GM12878 (cell line): ENCODE measurements around the gene PKP4. TPM values are rescaled to one million over a fixed set of nuclear protein-coding genes. Genes with fewer than 3 reads are reported as not detected.

ENCODE experiments used
- ATAC-seq: fragments of 200-7000 bp; cut with Tn5 transposase; 3 replicates; pipeline ENCODE4 v1.9.1; 2020; ENCODE audit warnings: mild to moderate bottlenecking, moderate library complexity
- BruUV-seq: library from RNA; stranded (reverse); fragments of 400-500 nt; replicated peaks from 2 replicates; lab custom pipeline; 2021; lab: Mats Ljungman, UMichigan
- CTCF ChIA-PET: fragments of 300-600 bp; sonication (Branson Sonifier 250); formaldehyde crosslinking; extraction: SDS; loops from one replicate; lab custom pipeline; 2021; ENCODE audit warnings: inconsistent platforms; lab: Yijun Ruan, JAX
- POLR2A ChIA-PET: fragments of 350-600 bp; formaldehyde crosslinking; extraction: SDS; loops from one replicate; lab custom pipeline; 2021; ENCODE audit warnings: inconsistent platforms; lab: Charles Lee
- RAD21 ChIA-PET: fragments of 300-600 bp; sonication (Branson Sonifier 250); formaldehyde crosslinking; loops from one replicate; lab custom pipeline; 2023; ENCODE audit warnings: antibody characterized with exemption; ENCODE audit not compliant: unreplicated experiment; lab: Charles Lee
- SMC1A ChIA-PET: fragments of 300-600 bp; sonication (Branson Sonifier 250); formaldehyde crosslinking; loops from one replicate; lab custom pipeline; 2023; ENCODE audit not compliant: unreplicated experiment, uncharacterized antibody; lab: Charles Lee
- DNase-seq: peaks from one replicate; pipeline ENCODE4 v3.0.0-alpha.2; 2011; ENCODE audit warnings: low read depth, low spot score
- FAIRE-seq: peaks from 3 replicates; lab custom pipeline; 2011; peaks lifted over from hg19 to GRCh38; lab: Jason Lieb, UNC
- H2AFZ ChIP-seq: 2 replicates; pipeline ENCODE4 v1.6.0; 2011; ENCODE audit warnings: low read depth, low read length, control low read depth; ENCODE audit not compliant: control insufficient read depth
- H3K27ac ChIP-seq: 2 replicates; pipeline ENCODE4 v1.5.1; 2011; ENCODE audit warnings: control low read depth; ENCODE audit not compliant: control insufficient read depth, insufficient read depth
- H3K27me3 ChIP-seq, 2 experiments: replicated peaks in 1 of 2; 2 replicates each; pipeline versions ENCODE4 v1.6.0 to v1.6.1; 2011; ENCODE audit warnings: low read length in 1 of 2; ENCODE audit not compliant: control insufficient read depth in 2 of 2, insufficient read depth in 2 of 2
- H3K36me3 ChIP-seq, 2 experiments: 2 replicates each; pipeline ENCODE4 v1.5.1; 2011; ENCODE audit warnings: low read length in 1 of 2; ENCODE audit not compliant: control insufficient read depth in 2 of 2, insufficient read depth in 2 of 2
- H3K4me1 ChIP-seq: 2 replicates; pipeline ENCODE4 v1.6.1; 2011; ENCODE audit warnings: mild to moderate bottlenecking, low read length, moderate library complexity, mixed read lengths; ENCODE audit not compliant: control insufficient read depth, insufficient read depth
- H3K4me2 ChIP-seq: 2 replicates; pipeline ENCODE4 v1.6.0; 2011; ENCODE audit warnings: control low read depth; ENCODE audit not compliant: control insufficient read depth, insufficient read depth
- H3K4me3 ChIP-seq: fragments of 200-600 bp; sonication (generic); 2 replicates; pipeline ENCODE4 v1.5.1; 2016
- H3K79me2 ChIP-seq: 2 replicates; pipeline ENCODE4 v1.6.0; 2011; ENCODE audit warnings: low read length; ENCODE audit not compliant: control insufficient read depth, insufficient read depth
- H3K9ac ChIP-seq: 2 replicates; pipeline ENCODE4 v1.8.0; 2011; ENCODE audit warnings: low read length, control low read depth, mixed read lengths; ENCODE audit not compliant: control insufficient read depth, insufficient read depth
- H3K9me3 ChIP-seq: replicated peaks from 3 replicates; pipeline ENCODE4 v1.5.1; 2011; ENCODE audit warnings: mild to moderate bottlenecking, low read length; ENCODE audit not compliant: control insufficient read depth, insufficient read depth
- H4K20me1 ChIP-seq: 2 replicates; pipeline ENCODE4 v1.6.0; 2011; ENCODE audit not compliant: control insufficient read depth, insufficient read depth
- CHD2 ChIP-seq: IDR thresholded peaks from 2 replicates; pipeline ENCODE4 v1.6.1; 2011; ENCODE audit warnings: low read depth, low read length, improper control_type of control experiment, borderline replicate concordance
- E2F4 ChIP-seq: IDR thresholded peaks from 2 replicates; pipeline ENCODE4 v1.6.1; 2012; ENCODE audit warnings: low read depth, low read length, improper control_type of control experiment
- E4F1 ChIP-seq: fragments of 450-650 bp; IDR thresholded peaks from 2 replicates; pipeline ENCODE4 v1.6.1; 2018; ENCODE audit warnings: borderline replicate concordance, mild to moderate bottlenecking; ENCODE audit not compliant: partially characterized antibody
- KDM1A ChIP-seq: fragments of 200-600 bp; sonication (generic); IDR thresholded peaks from 2 replicates; pipeline ENCODE4 v1.6.1; 2016; ENCODE audit warnings: borderline replicate concordance
- MLLT1 ChIP-seq: fragments of 450-650 bp; IDR thresholded peaks from 2 replicates; pipeline ENCODE4 v1.6.1; 2016; ENCODE audit warnings: mild to moderate bottlenecking
- POLR2AphosphoS2 ChIP-seq: IDR thresholded peaks from 2 replicates; pipeline ENCODE4 v1.6.1; 2011; ENCODE audit warnings: low read depth, mild to moderate bottlenecking, low read length, improper control_type of control experiment, moderate library complexity
- PRDM15 ChIP-seq: fragments of 450-650 bp; formaldehyde crosslinking; IDR thresholded peaks from 2 replicates; pipeline ENCODE4 v1.4.0; 2020; ENCODE audit warnings: mild to moderate bottlenecking, moderate library complexity
- SIN3A ChIP-seq: IDR thresholded peaks from 2 replicates; pipeline ENCODE4 v1.6.1; 2012; ENCODE audit warnings: low read depth, low read length, improper control_type of control experiment
- SREBF1 ChIP-seq: IDR thresholded peaks from 2 replicates; pipeline ENCODE4 v1.6.1; 2012; ENCODE audit warnings: mild to moderate bottlenecking, low read length
- SRF ChIP-seq, 2 experiments: IDR thresholded peaks; 2 replicates each; pipeline ENCODE4 v1.6.1; 2011; ENCODE audit warnings: low read depth in 2 of 2, low read length in 2 of 2, mild to moderate bottlenecking in 1 of 2, moderate library complexity in 1 of 2
- YBX1 ChIP-seq: fragments of 450-650 bp; IDR thresholded peaks from 2 replicates; pipeline ENCODE4 v1.6.1; 2016; ENCODE audit warnings: antibody characterized with exemption
- ZBED1 ChIP-seq: IDR thresholded peaks from 2 replicates; pipeline ENCODE4 v1.6.1; 2016; ENCODE audit warnings: borderline replicate concordance
- ZBTB33 ChIP-seq: fragments of 450-650 bp; IDR thresholded peaks from 2 replicates; pipeline ENCODE4 v1.6.1; 2017; ENCODE audit warnings: mild to moderate bottlenecking
- WGBS: methylation state at CpG from one replicate; pipeline ENCODE4 v1.1.6; 2016; ENCODE audit warnings: low lambda C conversion rate; ENCODE audit not compliant: insufficient replicate concordance, insufficient coverage; ENCODE audit errors: missing lambda C conversion rate; 5-methylcytosine and 5-hydroxymethylcytosine counted together
- in situ Hi-C: fragments of 300-500 bp; cut with MboI; formaldehyde crosslinking; loops from 9 replicates; pipeline ENCODE4 v1.14.3; 2018; ENCODE audit warnings: mixed read lengths
- intact Hi-C: fragments of 100-400 bp; cut with micrococcal nuclease; formaldehyde crosslinking; loops from one replicate; pipeline ENCODE4 v1.14.2; 2022; ENCODE audit not compliant: unreplicated experiment
- polyA plus RNA-seq, 11 experiments: library from polyadenylated mRNA; depleted of rRNA in 4 of 11; unstranded in 6 of 11; stranded (reverse) in 5 of 11; fragments of >200 nt; fragmentation: Nextera tagmentation in 4 of 11; fragmentation: Illumina TruSeq in 1 of 11; extraction: Ambion mirVana in 4 of 11; extraction: Trizol in 1 of 11; gene quantifications; 1 replicate in 1 of 11; 2 replicates in 10 of 11; pipeline versions ENCODE4 v1.2.1 to v1.2.3, GENCODE V29; 2011 to 2016; ENCODE audit warnings: inconsistent platforms in 2 of 11, missing spikeins in 2 of 11, low read depth in 1 of 11
- total RNA-seq, 4 experiments: library from RNA; depleted of rRNA in 3 of 4; stranded (reverse); fragments of >200 nt in 3 of 4; fragmentation: Illumina TruSeq in 1 of 4; extraction: Trizol in 1 of 4; gene quantifications; 2 replicates each; pipeline versions ENCODE4 v1.2.1 to v1.2.3, GENCODE V29; 2013 to 2021

The PKP4 gene
- total and polyA plus RNA-seq, 10 of the 15 experiments (the other 5 are each of a cell fraction or from before 2014, with no cell fraction given), result 4.8 to 35.8 (median 17.7) TPM

GRCh38 chr2:158656492-158657229, 199.9 kb downstream of the PKP4 start:
- FAIRE-seq (no peak), DNase-seq (no peak), ATAC-seq (no peak)
- H3K27ac ChIP-seq, result no peak overlapping the region
- no peaks in the 10 kb centered on the region for H3K27me3 ChIP-seq
- no TSS peak for BruUV-seq
- WGBS, result 55% methylated on average over 10 of the region's 10 CpGs
- H3K4me1 ChIP-seq, result no peaks in the 10 kb centered on the region
- ChIA-PET POLR2A (no interaction called here), CTCF (interaction anchor here (1.0 to 1.9 kb wide), 2 partner anchors 21 to 26 kb away, joined by 3 to 4 read pairs; no protein-coding TSS in a partner anchor), SMC1A (no interaction called here), RAD21 (no interaction called here)
- H3K79me2 ChIP-seq, result no peaks in the 10 kb centered on the region
- no peak overlapping the region for H3K4me2 ChIP-seq
- no peaks in the 10 kb centered on the region for H3K36me3 ChIP-seq
- no peak overlapping the region for H2AFZ ChIP-seq
- H4K20me1 ChIP-seq, result no peaks in the 10 kb centered on the region
- in situ Hi-C loops, result no loop called here
- no peak overlapping the region for H3K4me3 ChIP-seq
- H3K9me3 ChIP-seq, result no peaks in the 10 kb centered on the region
- intact Hi-C loops, result no loop called here
- H3K9ac ChIP-seq, result no peak overlapping the region
- TF ChIP-seq E2F4, result no peak
- TF ChIP-seq POLR2AphosphoS2, result no peak
- TF ChIP-seq SRF (IDR thresholded peaks at IDR 0.05; ENCODE audit: low read depth in 2 of 2, low read length in 2 of 2), result no peak
- no peak for TF ChIP-seq MLLT1
- no peak for TF ChIP-seq CHD2
- TF ChIP-seq E4F1, result no peak
- TF ChIP-seq SREBF1, result no peak
- TF ChIP-seq PRDM15 (CRISPR knock-in tag), result no peak
- TF ChIP-seq SIN3A, result no peak
- no peak for TF ChIP-seq YBX1
- no peak for TF ChIP-seq ZBED1
- TF ChIP-seq ZBTB33, result no peak
- no peak for TF ChIP-seq KDM1A
